ENCODE results near the gene RHOG.
A peak's percentile ranks its signal among the peaks of the same experiment; 100 is the strongest.
"Not testable (repeated sequence)": the region's sequence is repeated elsewhere in the genome, so short reads cannot be mapped to it uniquely, and the experiment has no call there.

RHOG gene

GRCh38 chr11:3834664-3835461 lies 5.9 kb downstream of the RHOG start:
- no peak for DNase-seq (ENCODE audit: low read depth in 2 of 2, low spot score in 1 of 2)

- DNase-seq (ENCODE audit: low read depth in 2 of 2, low spot score in 1 of 2), result no peak
These were observed 6.5 kb downstream of the RHOG start for GRCh38 chr11:3834349-3834663.

- no peak for DNase-seq (ENCODE audit: low read depth in 2 of 2, low spot score in 1 of 2)
These were observed 7.3 kb downstream of the RHOG start for GRCh38 chr11:3833449-3833848.

- no peak for DNase-seq (ENCODE audit: low read depth in 2 of 2, low spot score in 1 of 2)
These were observed 7.9 kb downstream of the RHOG start for GRCh38 chr11:3832816-3833215.

- DNase-seq (ENCODE audit: low read depth in 2 of 2, low spot score in 1 of 2), result no peak
These were observed 9.2 kb downstream of the RHOG start for GRCh38 chr11:3831378-3832239.

GRCh38 chr11:3830730-3831129 lies 10.0 kb downstream of the RHOG start:
- DNase-seq (ENCODE audit: low read depth in 2 of 2, low spot score in 1 of 2), result no peak

- no peak for DNase-seq (ENCODE audit: low read depth in 2 of 2, low spot score in 1 of 2)
These were observed 10.7 kb downstream of the RHOG start for GRCh38 chr11:3830088-3830487.

- DNase-seq (ENCODE audit: low read depth in 2 of 2, low spot score in 1 of 2), result no peak
These were observed 13.1 kb downstream of the RHOG start for GRCh38 chr11:3827434-3828186.

- DNase-seq (ENCODE audit: low read depth in 2 of 2, low spot score in 1 of 2), result no peak
These were observed 14.0 kb downstream of the RHOG start for GRCh38 chr11:3826721-3827120.

GRCh38 chr11:3825473-3826154 lies 15.1 kb downstream of the RHOG start:
- DNase-seq (ENCODE audit: low read depth in 2 of 2, low spot score in 1 of 2), result no peak

GRCh38 chr11:3824714-3825472 lies 15.9 kb downstream of the RHOG start:
- DNase-seq (ENCODE audit: low read depth in 2 of 2, low spot score in 1 of 2), result peak; percentile 62 to 67

GRCh38 chr11:3823762-3824506 lies 16.8 kb downstream of the RHOG start:
- no peak for DNase-seq (ENCODE audit: low read depth in 2 of 2, low spot score in 1 of 2)

- DNase-seq (ENCODE audit: low read depth in 2 of 2, low spot score in 1 of 2), result no peak
These were observed 17.5 kb downstream of the RHOG start for GRCh38 chr11:3823303-3823702.

- DNase-seq (ENCODE audit: low read depth in 2 of 2, low spot score in 1 of 2), result no peak
These were observed 18.4 kb downstream of the RHOG start for GRCh38 chr11:3822312-3822711.

- no peak for DNase-seq (ENCODE audit: low read depth in 2 of 2, low spot score in 1 of 2)
These were observed 19.8 kb downstream of the RHOG start for GRCh38 chr11:3820971-3821370.

- no peak for DNase-seq (ENCODE audit: low read depth in 2 of 2, low spot score in 1 of 2)
These were observed 23.5 kb downstream of the RHOG start for GRCh38 chr11:3817181-3817800.

- DNase-seq (ENCODE audit: low read depth in 2 of 2, low spot score in 1 of 2), result no peak
These were observed 24.1 kb downstream of the RHOG start for GRCh38 chr11:3816673-3817072.

GRCh38 chr11:3815845-3816244 lies 24.9 kb downstream of the RHOG start:
- no peak for DNase-seq (ENCODE audit: low read depth in 2 of 2, low spot score in 1 of 2)

GRCh38 chr11:3814832-3815231 lies 25.9 kb downstream of the RHOG start:
- not testable (repeated sequence) for DNase-seq (ENCODE audit: low read depth in 2 of 2, low spot score in 1 of 2)
